Measurements from ENCODE around the gene MYH8. TPM values are rescaled to one million over a fixed set of nuclear protein-coding genes. Genes with fewer than 3 reads are reported as not detected.
A peak's percentile ranks its signal among the peaks of the same experiment; 100 is the strongest.

MYH8 gene
- total and polyA plus RNA-seq, 2 of the 13 experiments (the other 11 are each of a cell fraction or from before 2014, with no cell fraction given), result not detected

GRCh38 chr17:10460062-10460461, 38.3 kb upstream of the MYH8 start (continued):
- TF ChIP-seq EP300 (IDR thresholded peaks at IDR 0.05; ENCODE audit: low read depth in 2 of 2, low read length in 2 of 2) (peak in 1 of 2 experiments; percentile 30; a peak in 1 of 4 replicates), EP300 (CRISPR knock-in tag; IDR thresholded peaks at IDR 0.05; ENCODE audit: borderline replicate concordance) (no peak), HNF1B (CRISPR knock-in tag; IDR thresholded peaks at IDR 0.05) (peak; percentile 29; the same call in 1 of the 2 replicates), GATAD2A (CRISPR knock-in tag; IDR thresholded peaks at IDR 0.05) (0 out of 2 replicates have a peak, but pooled peaks have one; percentile 10), HDAC2 (CRISPR knock-in tag; IDR thresholded peaks at IDR 0.05) (0 out of 2 replicates have a peak, but pooled peaks have one; percentile 43), MAFG (CRISPR knock-in tag; IDR thresholded peaks at IDR 0.05) (no peak), PITX1 (CRISPR knock-in tag; IDR thresholded peaks at IDR 0.05) (peak; percentile 46; the same call in 1 of the 2 replicates), AHDC1 (CRISPR knock-in tag; IDR thresholded peaks at IDR 0.05; ENCODE audit: borderline replicate concordance) (peak; percentile 60; the same call in 1 of the 2 replicates), ZIK1 (CRISPR knock-in tag; IDR thresholded peaks at IDR 0.05; ENCODE audit: borderline replicate concordance, low read depth) (no peak), NR2F1 (CRISPR knock-in tag; IDR thresholded peaks at IDR 0.05) (peak; percentile 57 to 64; a peak in 2 of 4 replicates), HMG20B (CRISPR knock-in tag; conservative IDR thresholded peaks at IDR 0.05) (peak; percentile 63), MEF2D (CRISPR knock-in tag; IDR thresholded peaks at IDR 0.05) (0 out of 2 replicates have a peak, but pooled peaks have one; percentile 26), FOXP1 (IDR thresholded peaks at IDR 0.05) (no peak), FOXP1 (CRISPR knock-in tag; IDR thresholded peaks at IDR 0.05) (peak; percentile 58), ATF4 (CRISPR knock-in tag; IDR thresholded peaks at IDR 0.05) (0 out of 4 replicates have a peak, but pooled peaks of 1 of the 2 experiments have one; percentile 17), NR2F2 (IDR thresholded peaks at IDR 0.05; ENCODE audit: borderline replicate concordance, low read depth) (peak; percentile 77), TBX2 (CRISPR knock-in tag; IDR thresholded peaks at IDR 0.05; ENCODE audit: borderline replicate concordance) (peak; percentile 73), TCF7 (IDR thresholded peaks at IDR 0.05; ENCODE audit: low read depth) (peak; percentile 29; the same call in 1 of the 2 replicates)

Measured in HepG2 (cell line).